Stimulated activated CD4-positive, alpha-beta T cell treated with anti-CD3 and anti-CD28 coated beads, Interleukin-2, amount 100 ng/mL, for 24 hours (primary cell): ENCODE data around the gene CBFA2T2.
"Not testable (repeated sequence)": the region's sequence is repeated elsewhere in the genome, so short reads cannot be mapped to it uniquely, and the experiment has no call there.

Experiments used
- DNase-seq, 2 donors: peaks; one replicate each; pipeline ENCODE4 v3.0.0-alpha.2; 2020

The CBFA2T2 gene

GRCh38 chr20:33472868-33473435 lies 16.9 kb upstream of the CBFA2T2 start:
- no peak for DNase-seq

DNA sequence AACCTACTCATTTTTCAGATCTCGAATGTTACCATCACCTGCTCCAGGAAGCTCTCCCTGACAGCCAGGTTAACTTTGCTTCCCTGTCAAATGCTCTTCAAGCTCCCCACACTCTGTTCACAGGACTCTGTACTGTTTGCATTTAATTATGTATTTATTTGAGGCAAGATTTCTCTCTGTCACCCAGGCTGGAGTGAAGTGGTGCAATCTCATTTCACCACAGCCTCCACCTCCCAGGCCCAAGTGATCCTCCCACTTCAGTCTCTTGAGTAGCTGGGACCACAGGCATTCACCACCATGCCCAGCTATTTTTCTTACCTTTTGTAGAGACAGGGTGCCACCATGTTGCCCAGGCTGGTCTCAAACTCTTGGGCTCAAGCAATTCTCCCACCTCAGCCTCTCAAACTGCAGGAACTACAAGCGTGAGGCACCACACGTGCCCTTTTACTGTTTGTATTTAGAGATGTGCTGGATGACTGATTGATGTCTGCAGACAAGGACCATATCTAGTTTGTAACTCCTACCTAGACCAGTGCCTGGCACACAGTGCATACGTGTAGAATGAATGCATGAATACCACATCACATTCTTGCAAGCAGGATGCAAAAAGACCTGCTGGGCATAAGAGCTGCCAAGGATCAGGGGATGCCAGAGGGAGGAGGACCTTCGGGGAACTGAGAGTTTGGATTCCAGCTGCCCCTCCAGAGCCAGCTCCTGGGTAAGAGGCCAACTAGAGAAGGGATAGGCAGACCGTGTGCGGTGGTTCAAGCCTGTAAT lies 15.6 kb upstream of the CBFA2T2 start:
- no peak for DNase-seq

DNA sequence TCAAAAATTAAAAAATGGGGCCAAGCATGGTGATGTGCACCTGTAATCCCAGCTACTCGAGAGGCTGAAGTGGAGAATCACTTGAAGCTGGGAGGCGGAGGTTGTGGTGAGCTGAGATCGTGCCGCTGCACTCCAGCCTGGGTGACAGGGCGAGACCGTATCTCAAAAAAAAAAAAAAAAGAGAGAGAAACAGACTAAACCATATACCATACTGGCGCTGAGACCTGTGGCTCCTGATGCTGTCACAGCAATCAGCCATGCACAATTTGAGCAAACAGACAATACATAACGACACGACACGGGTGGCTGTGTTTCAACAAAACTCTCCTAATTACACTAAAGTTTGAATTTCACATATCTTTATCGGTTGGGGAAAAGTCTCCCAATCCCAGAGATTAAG lies 14.9 kb upstream of the CBFA2T2 start:
- no peak for DNase-seq

DNA sequence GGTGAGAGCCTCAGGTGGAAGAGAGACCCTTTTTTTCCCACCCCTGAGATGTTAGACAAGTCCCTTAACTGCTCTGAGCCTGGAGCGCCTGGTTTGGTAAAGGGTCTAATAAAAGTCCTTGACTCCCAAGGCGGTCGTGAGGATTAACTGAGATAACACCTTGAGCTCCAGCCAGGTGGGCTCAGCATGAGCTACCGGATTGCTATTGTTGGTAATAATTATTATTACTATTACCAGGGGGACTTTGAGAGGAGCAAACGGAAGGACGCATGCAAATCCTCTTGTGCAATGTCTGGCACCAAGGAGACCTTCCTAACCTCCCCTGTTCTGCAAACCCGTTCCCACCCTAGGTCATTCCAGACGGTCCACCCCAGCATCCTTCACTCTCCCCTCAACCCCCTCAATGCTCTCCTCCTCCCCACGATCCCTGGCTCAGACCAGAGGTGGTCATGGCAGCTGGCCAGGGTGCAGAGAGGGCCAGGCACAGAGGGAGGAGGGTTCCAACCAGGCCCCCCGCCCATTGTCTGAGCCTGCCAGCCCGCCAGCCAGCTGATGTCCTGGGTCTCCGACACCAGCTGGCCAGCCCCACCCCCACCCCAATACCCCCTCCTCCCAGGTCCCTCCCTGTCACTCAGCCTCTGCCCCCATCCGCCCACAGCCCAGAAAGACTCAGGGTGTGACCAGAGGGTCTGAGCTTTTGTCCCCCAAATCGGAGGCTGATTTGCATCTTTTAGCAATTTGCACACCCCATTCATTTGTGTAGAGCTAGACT lies 14.3 kb upstream of the CBFA2T2 start:
- DNase-seq = no peak

DNA sequence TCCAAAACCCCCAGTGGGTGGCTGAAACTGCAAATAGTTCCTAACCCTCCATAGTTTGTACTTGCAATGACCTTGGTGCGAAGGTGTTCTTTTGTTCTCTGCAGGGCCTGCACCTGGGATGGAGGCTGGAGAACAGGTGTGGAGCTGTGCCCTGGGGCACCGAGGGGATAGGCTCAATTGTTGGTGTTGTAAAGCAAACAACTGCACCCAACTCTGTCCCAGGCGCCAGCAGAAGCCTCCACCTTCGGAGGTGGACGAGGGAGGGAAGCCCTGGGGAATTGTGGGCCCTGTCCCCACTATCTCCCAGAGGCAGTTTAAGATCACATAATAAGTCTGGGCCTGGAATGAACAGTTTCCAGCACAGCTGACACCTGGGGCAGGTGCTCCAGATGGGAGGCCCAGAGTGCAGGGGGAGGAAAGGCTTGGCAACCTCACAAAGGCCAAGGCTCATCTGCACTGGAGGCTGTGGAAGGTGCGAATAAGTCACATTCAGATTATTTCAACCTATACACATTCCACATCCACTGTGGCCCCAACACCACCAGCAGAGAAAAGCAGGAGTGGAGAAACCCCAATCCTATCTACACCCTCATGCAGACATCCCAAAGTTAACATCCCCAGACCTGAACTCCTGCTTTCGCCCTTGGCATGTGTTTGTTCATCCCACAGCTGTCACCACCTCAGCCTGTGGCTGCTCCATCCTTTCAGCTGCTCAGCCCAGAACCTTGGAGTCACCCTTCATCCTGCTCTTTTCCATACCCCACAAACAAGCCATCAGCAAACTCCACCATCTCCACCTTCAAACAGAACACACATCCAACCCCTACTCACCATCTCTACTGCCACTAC lies 12.3 kb upstream of the CBFA2T2 start:
- no peak for DNase-seq

- no peak for DNase-seq
These were observed 9.8 kb upstream of the CBFA2T2 start for GRCh38 chr20:33480048-33480447.

DNA sequence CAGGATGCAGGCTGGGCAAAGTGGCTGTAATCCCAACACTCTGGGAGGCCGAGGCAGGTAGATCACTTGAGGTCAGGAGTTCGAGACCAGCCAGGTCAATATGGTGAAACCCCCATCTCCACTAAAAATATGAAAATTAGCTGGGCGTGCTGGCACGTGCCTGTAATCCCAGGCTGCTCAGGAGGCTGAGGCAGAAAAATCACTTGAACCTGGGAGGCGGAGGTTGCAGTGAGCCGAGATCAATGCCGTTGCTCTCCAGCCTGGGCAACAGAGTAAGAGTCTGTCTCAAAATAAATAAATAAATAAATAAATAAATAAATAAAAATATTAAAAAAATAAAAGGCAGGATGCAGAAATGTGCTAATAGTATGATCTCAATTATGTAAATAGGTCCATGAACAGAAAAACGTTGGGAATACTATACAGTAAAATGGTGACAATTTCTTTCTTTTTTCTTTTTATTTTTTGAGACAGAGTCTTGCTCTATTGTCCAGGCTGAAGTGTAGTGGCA lies 8.4 kb upstream of the CBFA2T2 start:
- no peak for DNase-seq

DNA sequence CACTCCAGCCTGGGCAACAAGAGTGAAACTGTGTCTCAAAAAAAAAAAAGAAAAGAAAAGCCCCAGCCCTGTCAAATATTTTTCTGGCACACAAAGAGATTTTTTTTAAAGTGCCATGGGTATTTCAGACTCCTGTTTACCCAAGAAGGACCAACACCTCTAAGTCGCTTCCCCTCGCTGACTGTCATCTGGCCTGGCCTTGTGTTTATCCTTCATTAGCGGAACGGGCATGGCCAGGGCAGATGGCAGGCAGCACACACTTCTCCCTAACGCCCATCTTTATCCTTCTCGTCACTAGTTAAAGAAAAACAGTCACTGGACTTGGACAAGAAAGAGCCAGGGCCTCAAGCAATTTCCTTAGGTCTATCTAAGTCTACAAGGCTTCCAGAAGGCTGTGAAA lies 7.3 kb upstream of the CBFA2T2 start:
- no peak for DNase-seq

GRCh38 chr20:33483186-33483585 lies 6.7 kb upstream of the CBFA2T2 start:
- DNase-seq = not testable (repeated sequence)

DNA sequence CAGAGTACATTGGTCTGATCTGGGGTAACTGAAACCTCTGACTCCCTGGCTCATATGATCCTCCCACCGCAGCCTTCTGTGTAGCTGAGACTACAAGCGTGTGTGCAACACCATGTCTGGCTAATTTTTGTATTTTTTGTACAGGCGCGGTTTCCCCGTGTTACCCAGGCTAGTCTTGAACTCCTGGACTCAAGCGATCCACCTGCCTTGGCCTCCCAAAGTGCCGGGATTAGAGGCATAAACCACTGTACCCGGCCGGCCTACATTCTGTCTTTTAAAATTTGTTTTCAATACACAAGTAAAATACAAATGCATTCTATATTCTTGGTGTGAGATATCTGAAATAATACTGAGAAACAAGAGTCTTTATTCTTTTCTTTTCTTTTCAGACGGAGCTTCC lies 1.7 kb upstream of the CBFA2T2 start:
- no peak for DNase-seq

DNA sequence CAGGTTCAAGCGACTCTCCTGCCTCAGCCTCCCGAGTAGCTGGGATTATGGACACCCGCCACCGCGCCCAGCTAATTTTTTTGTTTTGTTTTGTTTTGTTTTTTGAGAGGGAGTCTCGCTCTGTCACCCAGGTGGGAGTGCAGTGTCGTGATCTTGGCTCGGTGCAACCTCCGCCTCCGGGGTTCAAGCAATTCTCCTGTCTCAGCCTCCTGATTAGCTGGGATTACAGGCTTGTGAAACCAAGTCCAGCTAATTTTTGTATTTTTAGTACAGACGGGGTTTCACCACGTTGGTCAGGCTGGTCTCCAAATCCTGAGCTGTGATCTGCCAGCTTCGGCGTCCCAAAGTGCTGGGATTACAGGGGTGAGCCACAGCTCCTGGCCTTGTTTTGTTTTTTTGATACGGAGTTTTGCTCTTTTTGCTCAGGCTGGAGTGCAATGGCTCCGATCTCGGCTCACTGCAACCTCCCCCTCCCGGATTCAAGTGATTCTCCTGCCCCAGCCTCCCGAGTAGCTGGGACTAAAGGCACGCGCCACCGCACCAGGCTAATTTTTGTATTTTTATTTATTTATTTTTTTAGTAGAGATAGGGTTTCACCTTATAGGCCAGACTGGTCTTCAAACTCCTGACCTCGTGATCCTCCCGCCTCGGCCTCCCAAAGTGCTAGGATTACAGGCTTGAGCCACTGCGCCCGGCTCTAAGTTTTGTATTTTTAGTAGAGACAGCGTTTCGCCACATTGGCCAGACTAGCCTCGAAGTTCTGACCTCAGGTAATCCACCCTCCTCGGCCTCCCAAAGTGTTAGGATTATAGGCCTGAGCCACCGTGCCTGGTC lies 1.0 kb upstream of the CBFA2T2 start:
- not testable (repeated sequence) for DNase-seq

GRCh38 chr20:33489495-33490022 lies 337 bp upstream of the CBFA2T2 start:
- DNase-seq = peak; percentile 99 to 100

DNA sequence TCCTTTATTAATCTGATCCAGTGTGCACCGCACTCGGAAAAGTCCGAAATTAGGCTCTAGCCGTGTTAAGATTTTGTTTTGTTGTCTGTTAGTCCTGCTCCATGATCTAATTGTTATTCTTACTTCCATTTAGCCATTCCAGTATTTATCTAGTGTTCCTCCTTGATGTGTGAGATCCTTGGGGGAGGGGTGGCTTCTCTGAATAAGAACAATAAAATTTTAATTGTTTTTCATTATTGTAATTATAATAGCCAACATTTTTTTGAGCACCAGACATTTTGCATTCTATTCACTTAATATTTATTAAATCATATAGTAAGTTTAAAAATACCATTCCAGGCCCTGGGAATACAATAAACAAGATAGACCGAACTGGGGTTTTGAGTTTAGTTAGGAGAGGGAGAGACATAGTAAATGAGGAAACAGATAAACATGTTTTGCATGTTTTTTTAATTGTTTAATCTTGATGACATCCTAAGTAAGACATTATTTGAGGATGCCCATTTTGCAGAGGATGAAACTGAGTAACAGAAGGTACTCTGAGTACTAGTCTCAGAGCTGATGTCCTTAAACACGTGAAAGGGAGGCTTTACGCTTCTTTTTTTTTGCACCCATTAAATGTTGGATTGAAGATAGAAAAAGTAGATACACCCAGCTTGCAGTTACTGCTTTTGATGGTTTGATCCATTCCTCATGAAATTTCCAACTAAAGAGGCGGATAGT lies 1.2 kb downstream of the CBFA2T2 start:
- DNase-seq = no peak

DNA sequence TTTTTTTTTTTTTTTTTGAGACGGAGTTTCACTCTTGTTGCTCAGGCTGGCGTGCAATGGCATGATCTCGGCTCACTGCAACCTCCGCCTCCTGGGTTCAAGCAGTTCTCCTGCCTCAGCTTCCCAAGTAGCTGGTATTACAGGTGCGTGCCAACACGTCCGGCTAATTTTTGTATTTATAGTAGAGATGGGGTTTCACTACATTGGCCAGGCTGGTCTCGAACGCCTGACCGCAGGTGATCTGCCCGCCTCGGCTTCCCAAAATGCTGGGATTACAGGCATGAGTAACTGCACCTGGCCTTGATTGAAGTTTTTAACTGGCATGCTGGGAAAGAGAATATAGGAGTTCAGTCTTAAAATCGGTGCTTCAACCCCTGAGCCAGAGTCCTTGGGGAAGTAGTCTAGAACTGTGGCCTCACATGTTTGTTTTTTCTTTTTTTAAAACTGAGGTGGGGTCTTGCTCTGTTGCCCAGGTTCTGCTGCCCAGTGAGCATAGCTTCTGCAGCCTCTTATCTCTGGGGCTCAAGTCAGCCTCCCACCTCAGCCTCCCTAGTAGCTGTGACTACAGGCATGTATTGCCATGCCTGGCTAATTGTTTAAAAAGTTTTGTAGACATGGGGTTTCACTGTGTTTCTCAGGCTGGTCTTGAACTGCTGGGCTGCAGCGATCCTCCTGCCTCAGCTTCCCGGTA lies 3.3 kb downstream of the CBFA2T2 start:
- no peak for DNase-seq

- DNase-seq = not testable (repeated sequence)
These were observed 6.9 kb downstream of the CBFA2T2 start for GRCh38 chr20:33496776-33497175.

DNA sequence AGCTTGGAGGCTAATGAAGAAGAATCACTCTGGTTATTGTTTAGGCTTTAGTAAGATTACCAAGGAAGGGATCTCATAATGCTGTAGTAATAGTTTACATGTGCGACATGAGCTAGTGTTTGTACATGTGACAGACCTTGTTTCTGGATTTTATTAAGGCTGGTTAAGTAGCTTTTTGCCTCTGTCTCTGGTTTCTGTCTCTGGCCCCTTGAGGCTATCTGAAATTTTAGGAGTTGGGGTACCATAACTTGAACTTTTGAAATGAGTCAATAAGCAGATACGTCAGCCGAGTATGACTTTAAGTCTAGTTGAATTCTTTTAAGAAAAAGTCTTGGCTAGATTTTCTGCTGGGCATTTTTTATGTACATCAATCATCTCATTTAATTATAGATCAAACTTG lies 9.5 kb downstream of the CBFA2T2 start:
- DNase-seq = no peak

- DNase-seq = no peak
These were observed 11.1 kb downstream of the CBFA2T2 start for GRCh38 chr20:33501000-33501399.

GRCh38 chr20:33503564-33503963 lies 13.7 kb downstream of the CBFA2T2 start:
- no peak for DNase-seq

DNA sequence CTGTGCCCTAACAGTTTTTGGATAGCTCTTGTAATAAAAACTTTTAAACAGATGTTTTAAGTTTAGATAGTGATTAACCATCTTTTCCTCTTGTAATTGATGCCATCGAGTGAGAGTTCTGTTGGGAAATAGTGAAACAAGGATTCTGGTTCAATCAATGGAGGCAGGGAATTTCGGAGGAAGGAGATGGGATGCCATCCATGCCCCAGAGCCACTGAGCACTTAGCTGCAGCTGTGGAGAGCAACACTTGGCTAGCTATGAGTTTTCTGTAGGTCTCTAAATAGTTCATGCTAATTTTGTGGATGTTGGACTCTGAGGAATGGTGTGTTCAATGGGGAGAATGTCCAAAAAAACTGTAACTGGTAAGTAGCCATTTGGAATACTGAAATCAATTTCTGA lies 16.7 kb downstream of the CBFA2T2 start:
- no peak for DNase-seq

DNA sequence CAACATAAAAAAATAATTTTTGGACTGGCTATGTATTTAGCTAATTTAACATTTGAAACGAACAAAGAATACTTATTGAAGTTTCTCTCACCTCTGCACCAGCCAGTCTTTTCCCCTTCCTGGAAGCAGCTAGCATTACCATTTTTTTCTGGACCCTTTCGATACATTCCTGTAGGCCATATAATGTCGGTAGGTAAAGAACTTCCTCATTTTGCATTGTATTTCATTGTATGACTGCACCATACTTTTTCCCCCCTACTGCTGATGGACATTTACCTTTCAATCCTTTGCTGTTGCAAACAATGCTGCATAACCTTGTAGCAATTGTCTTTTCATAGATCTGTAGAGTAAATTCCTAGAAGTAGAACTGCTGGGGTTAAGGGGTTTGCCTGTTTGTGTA lies 17.6 kb downstream of the CBFA2T2 start:
- no peak for DNase-seq
